GM12873 (cell line): ENCODE data around the gene HMX2.

Experiments used
- CTCF ChIP-seq: IDR thresholded peaks from 2 replicates; pipeline ENCODE4 v1.5.1; 2012; ENCODE audit warnings: low read depth, mild to moderate bottlenecking, moderate library complexity, low read length, control low read depth; ENCODE audit not compliant: insufficient read depth; ENCODE audit errors: missing control alignments

Gene HMX2

GRCh38 chr10:123117644-123118417, 30.1 kb upstream of the HMX2 start:
- no peak for TF ChIP-seq CTCF

GRCh38 chr10:123119081-123119480, 28.9 kb upstream of the HMX2 start:
- no peak for TF ChIP-seq CTCF

GRCh38 chr10:123126246-123126645, 21.7 kb upstream of the HMX2 start:
- no peak for TF ChIP-seq CTCF

GRCh38 chr10:123129618-123130271, 18.2 kb upstream of the HMX2 start:
- TF ChIP-seq CTCF = no peak

- peak; percentile 94 for TF ChIP-seq CTCF
Observed at GRCh38 chr10:123132576-123133477, 15.1 kb upstream of the HMX2 start.

- TF ChIP-seq CTCF = no peak
Observed at GRCh38 chr10:123133541-123134342, 14.2 kb upstream of the HMX2 start.
